Calu3 (cell line): ENCODE results near the gene PLA2G4A. TPM values are rescaled to one million over a fixed set of nuclear protein-coding genes. Genes with fewer than 3 reads are reported as not detected.

ENCODE experiments used
- BruUV-seq: library from RNA; stranded (reverse); fragments of 400-500 nt; replicated peaks from 2 replicates; lab custom pipeline; 2021; lab: Mats Ljungman, UMichigan
- CTCF ChIA-PET: fragments of 300-600 bp; sonication (Branson Sonifier 250); formaldehyde crosslinking; loops from one replicate; lab custom pipeline; 2022; ENCODE audit warnings: antibody characterized with exemption; lab: Charles Lee
- DNase-seq: peaks from one replicate; pipeline ENCODE4 v3.0.0; 2022
- H3K27ac Mint-ChIP-seq: one replicate; pipeline ENCODE4 v1.8.0; 2022; ENCODE audit warnings: mixed read lengths; ENCODE audit not compliant: unreplicated experiment
- H3K27me3 Mint-ChIP-seq: one replicate; pipeline ENCODE4 v1.8.0; 2022; ENCODE audit warnings: mixed read lengths; ENCODE audit not compliant: unreplicated experiment
- H3K36me3 Mint-ChIP-seq: one replicate; pipeline ENCODE4 v1.8.0; 2022; ENCODE audit warnings: mild to moderate bottlenecking, moderate library complexity, mixed read lengths; ENCODE audit not compliant: insufficient read depth, unreplicated experiment
- H3K4me1 Mint-ChIP-seq: one replicate; pipeline ENCODE4 v1.8.0; 2022; ENCODE audit warnings: mild to moderate bottlenecking, low read depth, mixed read lengths; ENCODE audit not compliant: unreplicated experiment
- H3K4me3 Mint-ChIP-seq: one replicate; pipeline ENCODE4 v1.8.0; 2022; ENCODE audit warnings: mild to moderate bottlenecking, low read depth, moderate library complexity, mixed read lengths; ENCODE audit not compliant: unreplicated experiment
- H3K9me3 Mint-ChIP-seq: one replicate; pipeline ENCODE4 v1.8.0; 2022; ENCODE audit warnings: low read depth, mixed read lengths; ENCODE audit not compliant: unreplicated experiment
- CTCF ChIP-seq: fragments of 200-600 bp; IDR thresholded peaks from one replicate; pipeline ENCODE4 v1.8.0; 2022; ENCODE audit warnings: antibody characterized with exemption; ENCODE audit not compliant: unreplicated experiment
- intact Hi-C: fragments of 100-400 bp; cut with micrococcal nuclease; formaldehyde crosslinking; loops from one replicate; pipeline ENCODE4 v1.10.0; 2022; ENCODE audit not compliant: unreplicated experiment
- total RNA-seq: library from RNA; stranded (reverse); gene quantifications from 2 replicates; pipeline ENCODE4 v1.2.3, GENCODE V29; 2022

PLA2G4A gene
- total RNA-seq, 1 experiment from 2014 or later, result 36.0 TPM

- intact Hi-C loops, result no loop called here
- no TSS peak for BruUV-seq
- Mint-ChIP-seq H3K27me3 (no peaks in the 10 kb centered on the region), H3K9me3 (no peaks in the 10 kb centered on the region), H3K4me1 (peaks cover 67% of the 10 kb centered on the region), H3K27ac (peak overlapping the region; percentile 47), H3K36me3 (peaks cover 4% of the 10 kb centered on the region), H3K4me3 (peak overlapping the region; percentile 12)
- DNase-seq, result no peak
- CTCF ChIA-PET, result interaction anchor here (0.6 to 0.9 kb wide), 3 partner anchors 12 to 342 kb away, joined by 3 to 4 read pairs (median 3); no protein-coding TSS in a partner anchor
- no peak for TF ChIP-seq CTCF
Observed at GRCh38 chr1:186837806-186838205, 9.1 kb downstream of the PLA2G4A start.

GRCh38 chr1:186838380-186839040, 9.8 kb downstream of the PLA2G4A start:
- Mint-ChIP-seq H3K27ac (peak overlapping the region; percentile 47), H3K9me3 (no peaks in the 10 kb centered on the region), H3K4me1 (peaks cover 72% of the 10 kb centered on the region), H3K27me3 (no peaks in the 10 kb centered on the region), H3K4me3 (no peak overlapping the region), H3K36me3 (peaks cover 4% of the 10 kb centered on the region)
- DNase-seq, result peak; percentile 57
- intact Hi-C loops, result no loop called here
- CTCF ChIA-PET, result interaction anchor here (0.8 to 1.3 kb wide), 4 partner anchors 9 to 32 kb away, joined by 3 to 4 read pairs (median 3); no protein-coding TSS in a partner anchor
- no peak for TF ChIP-seq CTCF
- BruUV-seq, result no TSS peak

GRCh38 chr1:186839041-186839400, 10.3 kb downstream of the PLA2G4A start:
- DNase-seq, result no peak
- peaks cover 4% of the 10 kb centered on the region for H3K36me3 Mint-ChIP-seq
- TF ChIP-seq CTCF, result no peak
- peaks cover 70% of the 10 kb centered on the region for H3K4me1 Mint-ChIP-seq
- H3K4me3 Mint-ChIP-seq, result no peak overlapping the region
- no TSS peak for BruUV-seq
- intact Hi-C loops, result no loop called here
- CTCF ChIA-PET, result interaction anchor here (0.6 to 1.3 kb wide), 3 partner anchors 9 to 50 kb away, joined by 3 to 4 read pairs (median 3); no protein-coding TSS in a partner anchor
- H3K27me3 Mint-ChIP-seq, result no peaks in the 10 kb centered on the region
- peak overlapping the region; percentile 47 for H3K27ac Mint-ChIP-seq
- H3K9me3 Mint-ChIP-seq, result no peaks in the 10 kb centered on the region

GRCh38 chr1:186841599-186841998, 12.8 kb downstream of the PLA2G4A start:
- Mint-ChIP-seq H3K36me3 (peaks cover 4% of the 10 kb centered on the region), H3K4me3 (peak overlapping the region; percentile 2), H3K4me1 (peaks cover 74% of the 10 kb centered on the region), H3K27me3 (no peaks in the 10 kb centered on the region), H3K27ac (peak overlapping the region; percentile 26), H3K9me3 (no peaks in the 10 kb centered on the region)
- DNase-seq, result peak; percentile 27
- intact Hi-C loops, result no loop called here
- TF ChIP-seq CTCF, result no peak
- BruUV-seq, result no TSS peak
- CTCF ChIA-PET, result interaction anchor here (0.6 kb wide), 2 partner anchors 30 to 32 kb away, joined by 4 to 8 read pairs; no protein-coding TSS in a partner anchor
